ENCODE results near the gene KIF21A. TPM values are rescaled to one million over a fixed set of nuclear protein-coding genes. Genes with fewer than 3 reads are reported as not detected.

Gene KIF21A
- total RNA-seq = 10 to 100 TPM; 15.9 to 16.3 TPM

DNA sequence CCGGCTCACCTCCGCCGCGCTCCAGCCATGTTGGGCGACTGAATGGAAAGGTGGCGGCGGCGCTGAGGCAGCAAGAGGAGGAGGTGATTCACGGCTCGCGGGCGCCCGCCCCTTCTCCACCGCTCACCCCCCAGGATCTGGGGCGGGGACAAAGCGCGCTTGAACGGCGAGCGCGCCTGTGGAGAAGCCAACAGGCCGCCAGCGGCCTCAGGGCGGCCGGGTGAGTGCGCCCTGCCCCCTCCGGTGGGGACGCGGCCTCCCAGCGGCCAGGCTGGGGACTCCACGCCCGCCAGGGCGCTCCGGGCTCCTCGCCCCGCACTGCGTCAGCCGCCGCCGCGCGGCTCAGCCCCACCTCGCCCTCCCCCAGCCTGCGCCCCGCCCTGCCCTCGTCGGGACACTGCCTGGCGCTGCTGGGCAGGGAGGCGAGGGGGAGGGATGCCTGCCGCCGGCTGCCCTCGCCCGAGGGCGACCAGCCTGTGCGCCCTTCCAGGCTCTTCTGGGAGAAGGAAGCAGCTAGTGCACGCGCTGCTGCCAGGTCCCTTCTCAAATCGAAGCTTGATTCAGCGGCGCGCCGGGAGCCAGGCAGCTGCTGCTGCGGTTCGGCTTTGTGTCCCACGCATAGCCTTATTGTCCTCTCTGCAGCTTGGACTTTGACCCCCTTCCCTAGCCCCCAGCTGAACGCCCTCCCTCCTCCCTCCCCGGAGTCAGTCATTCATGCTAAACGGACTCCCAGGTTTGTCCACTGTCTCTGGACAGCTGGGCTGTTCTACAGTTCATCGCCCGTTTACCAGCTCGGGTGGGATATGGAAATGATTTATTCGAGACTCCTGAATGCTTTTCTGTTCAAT lies at the start of gene KIF21A:
Gene KIF21A, minus strand, starts transcription at position 40 of the 848 bp plus-strand sequence. CDS start 150 bp downstream, outside the sequence.

Other genes with a start within 250 kb of the KIF21A start
- 10 to 100 TPM; 47.4 to 48.0 TPM for gene ABCD2, start 176.7 kb upstream of the KIF21A start, total RNA-seq

Measured in activated naive CD4-positive, alpha-beta T cell treated with anti-CD3 and anti-CD28 coated beads, Interleukin-2, amount 10 ng/mL, durations not matched to agents 5 hours and 36 hours (primary cell).